GM12891 (cell line): ENCODE data around the gene INPPL1.

Experiments
- POLR2A ChIP-seq: IDR thresholded peaks from 2 replicates; pipeline ENCODE4 v1.6.1; 2011; ENCODE audit warnings: low read depth, low read length, control low read depth
- POLR2AphosphoS5 ChIP-seq: IDR thresholded peaks from 2 replicates; pipeline ENCODE4 v1.6.1; 2011; ENCODE audit warnings: low read depth, low read length, control low read depth
- SPI1 ChIP-seq: IDR thresholded peaks from 2 replicates; pipeline ENCODE4 v1.6.1; 2011; ENCODE audit warnings: low read depth, low read length, control low read depth
- TAF1 ChIP-seq: IDR thresholded peaks from 2 replicates; pipeline ENCODE4 v1.6.1; 2011; ENCODE audit warnings: low read depth, low read length, control low read depth

DNA sequence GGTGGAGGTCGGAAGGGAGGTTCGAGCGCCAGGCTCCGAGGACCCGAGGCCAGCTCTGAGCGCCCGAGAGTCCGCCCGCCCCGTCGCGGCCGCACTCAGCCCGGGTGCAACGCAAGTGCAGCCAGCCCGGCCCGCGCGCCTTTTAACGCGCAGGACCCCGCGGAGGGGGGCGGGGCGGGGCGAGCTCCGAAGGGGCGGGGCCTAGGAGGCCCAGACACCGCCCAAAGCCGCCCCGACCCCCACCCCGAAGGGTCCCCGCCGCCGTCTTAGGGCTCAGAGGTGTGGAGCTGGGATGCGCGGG is 19.4 kb downstream of the INPPL1 start, which contains the start of gene PHOX2A:
- TF ChIP-seq TAF1 (no peak), POLR2A (no peak), POLR2AphosphoS5 (no peak), SPI1 (no peak)
